HepG2 (cell line): ENCODE data around the gene DOCK2. TPM values are rescaled to one million over a fixed set of nuclear protein-coding genes. Genes with fewer than 3 reads are reported as not detected.

ENCODE experiments used
- ATAC-seq: fragments of 200-7000 bp; cut with Tn5 transposase; 3 replicates; pipeline ENCODE4 v1.9.1; 2020; ENCODE audit warnings: mild to moderate bottlenecking, moderate library complexity
- BruUV-seq: library from RNA; stranded (reverse); fragments of 400-500 nt; replicated peaks from 2 replicates; lab custom pipeline; 2021; lab: Mats Ljungman, UMichigan
- CTCF ChIA-PET: fragments of 300-600 bp; formaldehyde crosslinking; extraction: SDS; loops from one replicate; lab custom pipeline; 2021; ENCODE audit warnings: low total read pairs, inconsistent platforms, low intra/inter-chr PET ratio; lab: Yijun Ruan, JAX
- POLR2A ChIA-PET: fragments of 350-600 bp; sonication (Branson Sonifier 250); formaldehyde crosslinking; loops from one replicate; lab custom pipeline; 2020; ENCODE audit warnings: antibody characterized with exemption, inconsistent platforms; lab: Yijun Ruan, JAX
- DNase-seq: peaks from one replicate; pipeline ENCODE4 v3.0.0-alpha.2; 2015; ENCODE audit warnings: low spot score
- FAIRE-seq: peaks from 3 replicates; lab custom pipeline; 2011; peaks lifted over from hg19 to GRCh38; lab: Jason Lieb, UNC
- H2AFZ ChIP-seq: one replicate; pipeline ENCODE4 v1.6.1; 2011; ENCODE audit warnings: low read length, inconsistent platforms
- H3K27ac ChIP-seq: fragments of 300-600 bp; 3 replicates; pipeline ENCODE4 v1.8.0; 2011; ENCODE audit warnings: mixed run types, mild to moderate bottlenecking, mixed read lengths, low read length, inconsistent platforms; ENCODE audit not compliant: insufficient read depth; ENCODE audit errors: extremely low read length
- H3K27me3 ChIP-seq, 2 experiments: fragments of 200-600 bp in 1 of 2; 2 replicates in 1 of 2; 3 replicates in 1 of 2; pipeline versions ENCODE4 v1.6.0 to v1.8.0; 2011; ENCODE audit warnings: low read length in 2 of 2, mild to moderate bottlenecking in 2 of 2, moderate library complexity in 2 of 2, inconsistent platforms in 1 of 2; ENCODE audit not compliant: insufficient read depth in 2 of 2, control insufficient read depth in 1 of 2
- H3K36me3 ChIP-seq, 2 experiments: fragments of 200-600 bp in 1 of 2; replicated peaks in 1 of 2; 2 replicates in 1 of 2; 3 replicates in 1 of 2; pipeline versions ENCODE4 v1.5.1 to v1.8.0; 2011; ENCODE audit warnings: low read length in 2 of 2, inconsistent platforms in 1 of 2; ENCODE audit not compliant: insufficient read depth in 2 of 2, control insufficient read depth in 1 of 2
- H3K4me1 ChIP-seq: 2 replicates; pipeline ENCODE4 v1.5.1; 2012; ENCODE audit warnings: low read length, inconsistent platforms; ENCODE audit not compliant: insufficient read depth
- H3K4me2 ChIP-seq: 2 replicates; pipeline ENCODE4 v1.6.0; 2011; ENCODE audit warnings: low read depth, low read length, inconsistent platforms
- H3K4me3 ChIP-seq, 3 experiments: fragments of 200-600 bp in 1 of 3; sonication (generic), shearing (Covaris generic) in 1 of 3; replicated peaks in 1 of 3; 2 replicates each; pipeline ENCODE4 v1.5.1; 2011 to 2016; ENCODE audit warnings: low read length in 3 of 3, inconsistent platforms in 2 of 3, low read depth in 2 of 3, mild to moderate bottlenecking in 2 of 3, control low read depth in 1 of 3, mixed read lengths in 1 of 3; ENCODE audit not compliant: insufficient read depth in 1 of 3
- H3K79me2 ChIP-seq: one replicate; pipeline ENCODE4 v1.6.1; 2011; ENCODE audit warnings: low read length, inconsistent platforms; ENCODE audit not compliant: insufficient read depth
- H3K9ac ChIP-seq: 2 replicates; pipeline ENCODE4 v1.6.0; 2011; ENCODE audit warnings: mild to moderate bottlenecking, low read depth, low read length, inconsistent platforms; ENCODE audit not compliant: insufficient read depth
- H3K9me3 ChIP-seq: 2 replicates; pipeline ENCODE4 v1.5.1; 2012; ENCODE audit warnings: mild to moderate bottlenecking, low read length
- H4K20me1 ChIP-seq: 2 replicates; pipeline ENCODE4 v1.6.0; 2011; ENCODE audit warnings: inconsistent platforms, mild to moderate bottlenecking, low read length, moderate library complexity; ENCODE audit not compliant: insufficient read depth
- BRCA1 ChIP-seq: sonication (generic); formaldehyde crosslinking; IDR thresholded peaks from 2 replicates; pipeline ENCODE4 v1.4.0; 2020; ENCODE audit warnings: missing genetic modification reagents
- CHD2 ChIP-seq: IDR thresholded peaks from 2 replicates; pipeline ENCODE4 v1.6.1; 2011; ENCODE audit warnings: low read depth, low read length, improper control_type of control experiment
- CREB1 ChIP-seq, 2 experiments: fragments of 450-650 bp in 1 of 2; IDR thresholded peaks; 2 replicates each; pipeline ENCODE4 v1.6.1; 2016 to 2017; ENCODE audit warnings: control low read depth in 1 of 2, mild to moderate bottlenecking in 1 of 2, missing compliant biosample characterization in 1 of 2, missing genetic modification characterization in 1 of 2
- CREBL2 ChIP-seq: sonication (generic); formaldehyde crosslinking; IDR thresholded peaks from 2 replicates; pipeline ENCODE4 v1.8.1; 2023; ENCODE audit warnings: missing genetic modification reagents, mild to moderate bottlenecking, borderline replicate concordance
- EEA1 ChIP-seq: sonication (generic); formaldehyde crosslinking; IDR thresholded peaks from 2 replicates; pipeline ENCODE4 v1.5.1; 2020; ENCODE audit warnings: mild to moderate bottlenecking, missing genetic modification reagents, borderline replicate concordance
- EED ChIP-seq: sonication (generic); formaldehyde crosslinking; IDR thresholded peaks from 2 replicates; pipeline ENCODE4 v1.5.0; 2020; ENCODE audit warnings: mild to moderate bottlenecking, missing genetic modification reagents
- HOXD1 ChIP-seq: sonication (generic); formaldehyde crosslinking; IDR thresholded peaks from 2 replicates; pipeline ENCODE4 v1.5.0; 2020; ENCODE audit warnings: missing genetic modification reagents
- ISX ChIP-seq: sonication (generic); formaldehyde crosslinking; conservative IDR thresholded peaks from 2 replicates; pipeline ENCODE4 v1.5.0; 2020; ENCODE audit warnings: missing genetic modification reagents
- NAIF1 ChIP-seq: sonication (generic); formaldehyde crosslinking; IDR thresholded peaks from 2 replicates; pipeline ENCODE4 v1.5.0; 2020; ENCODE audit warnings: mild to moderate bottlenecking, missing genetic modification reagents, borderline replicate concordance
- NCOR1 ChIP-seq: fragments of 200-600 bp; sonication (generic); IDR thresholded peaks from 2 replicates; pipeline ENCODE4 v1.7.0; 2017; ENCODE audit warnings: antibody characterized with exemption, low read length, borderline replicate concordance
- RFX1 ChIP-seq: fragments of 450-650 bp; IDR thresholded peaks from 2 replicates; pipeline ENCODE4 v1.6.1; 2017
- ZNF333 ChIP-seq: sonication (generic); formaldehyde crosslinking; IDR thresholded peaks from 2 replicates; pipeline ENCODE4 v1.4.0; 2020; ENCODE audit warnings: mild to moderate bottlenecking, missing genetic modification reagents, borderline replicate concordance
- ZNF660 ChIP-seq: sonication (generic); formaldehyde crosslinking; IDR thresholded peaks from 2 replicates; pipeline ENCODE4 v1.5.1; 2020; ENCODE audit warnings: mild to moderate bottlenecking, low read depth, missing genetic modification reagents, borderline replicate concordance
- ZNF678 ChIP-seq: sonication (generic); formaldehyde crosslinking; IDR thresholded peaks from 2 replicates; pipeline ENCODE4 v1.4.0; 2020; ENCODE audit warnings: mild to moderate bottlenecking, missing genetic modification reagents
- ZNF891 ChIP-seq: sonication (generic); formaldehyde crosslinking; IDR thresholded peaks from 2 replicates; pipeline ENCODE4 v1.5.0; 2020; ENCODE audit warnings: mild to moderate bottlenecking, missing genetic modification reagents
- ZSCAN12 ChIP-seq: sonication (generic); formaldehyde crosslinking; IDR thresholded peaks from 2 replicates; pipeline ENCODE4 v1.9.0; 2021; ENCODE audit warnings: mild to moderate bottlenecking, missing genetic modification reagents
- WGBS: methylation state at CpG from one replicate; pipeline ENCODE4 v1.1.6; 2017; ENCODE audit warnings: low lambda C conversion rate; 5-methylcytosine and 5-hydroxymethylcytosine counted together
- in situ Hi-C: cut with HindIII; loops from 2 replicates; pipeline ENCODE4 v1.10.0; 2017; ENCODE audit warnings: low pct_unique_long_range_greater_than_20kb; ENCODE audit not compliant: extremely low pct_ligation_motif_present
- intact Hi-C: fragments of 100-400 bp; cut with micrococcal nuclease; formaldehyde crosslinking; loops from one replicate; pipeline ENCODE4 v1.10.0; 2022; ENCODE audit not compliant: unreplicated experiment
- microRNA counts: library from miRNA; unstranded; fragments of <30 nt; microRNA quantifications from one replicate; lab custom pipeline; 2015
- microRNA-seq: library from miRNA; unstranded; fragments of <30 nt; microRNA quantifications from one replicate; pipeline ENCODE4, GENCODE V29; 2020
- polyA plus RNA-seq, 8 experiments: library from polyadenylated mRNA; depleted of rRNA in 3 of 8; stranded (reverse) in 7 of 8; unstranded in 1 of 8; fragments of >200 nt; fragmentation: Illumina TruSeq in 4 of 8; extraction: Trizol in 4 of 8; gene quantifications; 2 replicates each; pipeline versions ENCODE4 v1.2.1 to v1.2.3, GENCODE V29; 2011 to 2016; ENCODE audit warnings: low read depth in 4 of 8, missing spikeins in 1 of 8, mixed read lengths in 1 of 8; ENCODE audit not compliant: insufficient read depth in 1 of 8
- small RNA-seq, 3 experiments: library from RNA; depleted of rRNA; stranded (forward); fragments of <200 nt; gene quantifications; one replicate each; pipeline ENCODE3, GENCODE V24; 2012; ENCODE audit warnings: low read depth in 2 of 3, low replicate concordance in 1 of 3; ENCODE audit not compliant: insufficient read length in 3 of 3, insufficient read depth in 2 of 3
- total RNA-seq, 5 experiments: library from RNA; depleted of rRNA; stranded (reverse); fragments of >200 nt; fragmentation: Illumina TruSeq; extraction: Trizol; gene quantifications; 2 replicates each; pipeline ENCODE4 v1.2.3, GENCODE V29; 2016; ENCODE audit warnings: low read depth in 1 of 5

The DOCK2 gene
- total and polyA plus RNA-seq, 2 of the 13 experiments (the other 11 are each of a cell fraction or from before 2014, with no cell fraction given), result not detected

GRCh38 chr5:170132269-170132975 lies 495.3 kb downstream of the DOCK2 start:
- DNase-seq, result no peak
- no peak overlapping the region for H3K4me2 ChIP-seq

More at GRCh38 chr5:170132269-170132975, 495.3 kb downstream of the DOCK2 start:
- WGBS, result 23% methylated on average over 4 of the region's 4 CpGs
- ChIA-PET CTCF (no interaction called here), POLR2A (no interaction called here)
- no peak overlapping the region for H3K4me3 ChIP-seq
- no peaks in the 10 kb centered on the region for H3K9me3 ChIP-seq
- no peaks in the 10 kb centered on the region for H3K27me3 ChIP-seq
- no peak overlapping the region for H2AFZ ChIP-seq
- no TSS peak for BruUV-seq
- no peak overlapping the region for H3K9ac ChIP-seq
- H3K79me2 ChIP-seq, result no peaks in the 10 kb centered on the region
- in situ Hi-C loops, result no loop called here
- no peaks in the 10 kb centered on the region for H3K36me3 ChIP-seq
- no peak overlapping the region for H3K27ac ChIP-seq
- no peaks in the 10 kb centered on the region for H4K20me1 ChIP-seq
- no peak for TF ChIP-seq BRCA1 (CRISPR knock-in tag)
- no peak for TF ChIP-seq ZSCAN12
- TF ChIP-seq NCOR1, result no peak
- TF ChIP-seq EEA1 (CRISPR knock-in tag), result no peak
- no peak for TF ChIP-seq CREB1 (IDR thresholded peaks at IDR 0.05)
- no peak for TF ChIP-seq CREB1 (CRISPR knock-in tag; IDR thresholded peaks at IDR 0.05)
- no peak for TF ChIP-seq NAIF1 (CRISPR knock-in tag)
- TF ChIP-seq HOXD1, result no peak
- TF ChIP-seq ZNF678 (CRISPR knock-in tag), result no peak
- no peak for TF ChIP-seq RFX1
- no peak for TF ChIP-seq CHD2
- TF ChIP-seq ZNF333 (CRISPR knock-in tag), result no peak
- TF ChIP-seq ISX (CRISPR knock-in tag), result no peak
- no peak for TF ChIP-seq EED (CRISPR knock-in tag)
- TF ChIP-seq CREBL2, result no peak
- TF ChIP-seq ZNF660 (CRISPR knock-in tag), result no peak
- no peak for TF ChIP-seq ZNF891 (CRISPR knock-in tag)
- TF ChIP-seq, all 625 proteins: peak for 0
- FAIRE-seq, result no peak
- H3K4me1 ChIP-seq, result no peaks in the 10 kb centered on the region
- no peak for ATAC-seq
- intact Hi-C loops, result no loop called here

MicroRNA genes within 50 kb of the gene (microRNA counts, 767-probe panel; counts per million panel counts)
- 42,032 counts per million, percentile 40 among the panel's probes with 10 or more counts for microRNA hsa-miR-378e (lab: Ali Mortazavi, UCI)

Small RNAs within 50 kb of the gene (microRNA-seq; reads per million reads assigned to microRNA genes)
- gene MIR378E, result not detected

Small RNAs within 50 kb of the gene (small RNA-seq; reads per million reads assigned to genes)
- 0 reads per million in 3 experiments for gene MIR378E

Other genes starting within 250 kb of the DOCK2 start
- 36.6 and 61.4 TPM in 2 replicates for gene SPDL1, start 53.5 kb upstream of the DOCK2 start, total RNA-seq (2016; rRNA removed; fragmentation: Illumina TruSeq; extraction: Trizol)
- gene SPDL1, start 53.5 kb upstream of the DOCK2 start, polyA plus RNA-seq (2011; rRNA removed), result 5.2 and 10.9 TPM in 2 replicates